Mesenchymal stem cell (in vitro differentiated cells and primary cell): ENCODE data around the gene AKAP13.
"Not testable (repeated sequence)": the region's sequence is repeated elsewhere in the genome, so short reads cannot be mapped to it uniquely, and the experiment has no call there.

Experiments used
- DNase-seq: peaks from one replicate; pipeline ENCODE4 v3.0.0-alpha.2; 2013
- H2AFZ ChIP-seq: one replicate; pipeline ENCODE4 v1.6.1; 2013; ENCODE audit warnings: low read depth, mild to moderate bottlenecking, control low read depth, inconsistent platforms, low read length, moderate library complexity
- H2AK5ac ChIP-seq: 2 replicates; pipeline ENCODE4 v1.6.1; 2013; ENCODE audit warnings: low read length, moderate library complexity, mild to moderate bottlenecking, inconsistent platforms; ENCODE audit not compliant: severe bottlenecking
- H2BK120ac ChIP-seq: one replicate; pipeline ENCODE4 v1.6.1; 2013; ENCODE audit warnings: low read depth, mild to moderate bottlenecking, inconsistent platforms, low read length, moderate library complexity
- H2BK12ac ChIP-seq, 2 experiments: one replicate each; pipeline ENCODE4 v1.6.1; 2013; ENCODE audit warnings: inconsistent platforms in 2 of 2, low read length in 2 of 2, mild to moderate bottlenecking in 2 of 2, moderate library complexity in 2 of 2, control low read depth in 1 of 2
- H2BK15ac ChIP-seq: one replicate; pipeline ENCODE4 v1.6.1; 2013; ENCODE audit warnings: mild to moderate bottlenecking, low read depth, inconsistent platforms; ENCODE audit not compliant: poor library complexity, severe bottlenecking
- H2BK5ac ChIP-seq: 2 replicates; pipeline ENCODE4 v1.6.1; 2013; ENCODE audit warnings: low read depth, mild to moderate bottlenecking, low read length, control low read depth, inconsistent platforms; ENCODE audit not compliant: poor library complexity, severe bottlenecking
- H3K14ac ChIP-seq, 2 experiments: one replicate each; pipeline ENCODE4 v1.6.1; 2013; ENCODE audit warnings: inconsistent platforms in 2 of 2, low read length in 2 of 2, control low read depth in 1 of 2, mild to moderate bottlenecking in 1 of 2, moderate library complexity in 1 of 2
- H3K18ac ChIP-seq, 2 experiments: one replicate each; pipeline ENCODE4 v1.6.1; 2013; ENCODE audit warnings: inconsistent platforms in 2 of 2, low read length in 2 of 2, control low read depth in 1 of 2, low read depth in 1 of 2, mild to moderate bottlenecking in 1 of 2
- H3K23ac ChIP-seq, 2 experiments: one replicate each; pipeline ENCODE4 v1.6.1; 2013; ENCODE audit warnings: inconsistent platforms in 2 of 2, low read length in 2 of 2, mild to moderate bottlenecking in 2 of 2, moderate library complexity in 2 of 2, control low read depth in 1 of 2
- H3K27ac ChIP-seq: 2 replicates; pipeline ENCODE4 v1.5.1; 2013; ENCODE audit warnings: mild to moderate bottlenecking, moderate library complexity, low read length, control low read depth, inconsistent platforms; ENCODE audit not compliant: poor library complexity, severe bottlenecking
- H3K27me3 ChIP-seq, 2 experiments: 2 replicates each; pipeline versions ENCODE4 v1.6.1 to v1.7.0; 2013; ENCODE audit warnings: low read length in 2 of 2, mild to moderate bottlenecking in 2 of 2, moderate library complexity in 2 of 2, control low read depth in 1 of 2, inconsistent platforms in 1 of 2; ENCODE audit not compliant: control insufficient read depth in 1 of 2, insufficient read depth in 1 of 2
- H3K36me3 ChIP-seq, 2 experiments: 2 replicates each; pipeline versions ENCODE4 v1.6.1 to v1.7.0; 2013; ENCODE audit warnings: low read length in 2 of 2, control low read depth in 1 of 2, inconsistent platforms in 1 of 2, low read depth in 1 of 2, mild to moderate bottlenecking in 1 of 2; ENCODE audit not compliant: insufficient read depth in 2 of 2, control insufficient read depth in 1 of 2
- H3K4ac ChIP-seq, 2 experiments: one replicate each; pipeline ENCODE4 v1.6.1; 2013; ENCODE audit warnings: inconsistent platforms in 2 of 2, low read length in 2 of 2, mild to moderate bottlenecking in 2 of 2, moderate library complexity in 2 of 2, control low read depth in 1 of 2, low read depth in 1 of 2
- H3K4me1 ChIP-seq: 2 replicates; pipeline ENCODE4 v1.6.1; 2013; ENCODE audit warnings: low read depth, low read length, control low read depth; ENCODE audit not compliant: control insufficient read depth, insufficient read depth
- H3K4me2 ChIP-seq: 2 replicates; pipeline ENCODE4 v1.6.1; 2013; ENCODE audit warnings: low read length, mild to moderate bottlenecking, inconsistent platforms; ENCODE audit not compliant: poor library complexity, severe bottlenecking
- H3K4me3 ChIP-seq, 2 experiments: 2 replicates each; pipeline versions ENCODE4 v1.5.1 to v1.7.0; 2013; ENCODE audit warnings: low read length in 2 of 2, mild to moderate bottlenecking in 2 of 2, control low read depth in 1 of 2, low read depth in 1 of 2; ENCODE audit not compliant: insufficient read depth in 1 of 2
- H3K79me1 ChIP-seq: replicated peaks from 2 replicates; pipeline ENCODE4 v1.6.1; 2013; ENCODE audit warnings: mild to moderate bottlenecking, control low read depth, low read length, inconsistent platforms; ENCODE audit not compliant: poor library complexity, severe bottlenecking
- H3K9ac ChIP-seq: 2 replicates; pipeline ENCODE4 v1.7.0; 2013; ENCODE audit warnings: mild to moderate bottlenecking, low read length, moderate library complexity
- H3K9me3 ChIP-seq: 2 replicates; pipeline ENCODE4 v1.7.0; 2013; ENCODE audit warnings: mild to moderate bottlenecking, low read length; ENCODE audit not compliant: control insufficient read depth
- H4K8ac ChIP-seq: one replicate; pipeline ENCODE4 v1.6.1; 2013; ENCODE audit warnings: inconsistent platforms, mild to moderate bottlenecking, low read length, moderate library complexity
- H4K91ac ChIP-seq: one replicate; pipeline ENCODE4 v1.6.1; 2013; ENCODE audit warnings: mild to moderate bottlenecking, low read length, inconsistent platforms
- WGBS: methylation state at CpG from one replicate; pipeline ENCODE4 v1.1.7; 2013; ENCODE audit warnings: mixed read lengths; 5-methylcytosine and 5-hydroxymethylcytosine counted together

Gene AKAP13

DNA sequence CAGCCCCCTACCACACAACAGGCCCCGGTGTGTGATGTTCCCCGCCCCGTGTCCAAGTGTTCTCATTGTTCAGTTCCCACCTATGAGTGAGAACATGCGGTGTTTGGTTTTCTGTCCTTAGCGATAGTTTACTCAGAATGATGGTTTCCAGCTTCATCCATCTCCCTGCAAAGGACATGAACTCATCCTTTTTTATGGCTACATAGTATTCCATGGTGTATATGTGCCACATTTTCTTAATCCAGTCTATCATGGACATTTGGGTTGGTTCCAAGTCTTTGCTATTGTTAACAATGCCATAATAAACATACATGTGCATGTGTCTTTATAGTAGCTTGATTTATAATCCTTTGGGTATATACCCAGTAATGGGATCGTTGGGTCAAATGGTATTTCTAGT, 285.3 kb downstream of the AKAP13 start:
- not testable (repeated sequence) for H3K4me1 ChIP-seq, H2BK12ac ChIP-seq, H2BK5ac ChIP-seq, H3K23ac ChIP-seq, DNase-seq, H3K9ac ChIP-seq, H4K91ac ChIP-seq, H3K4me3 ChIP-seq, H3K14ac ChIP-seq, H4K8ac ChIP-seq, H3K4ac ChIP-seq, H2AK5ac ChIP-seq, H3K18ac ChIP-seq, H2BK120ac ChIP-seq, H3K27ac ChIP-seq, H2BK15ac ChIP-seq, H3K27me3 ChIP-seq, H2AFZ ChIP-seq, H3K9me3 ChIP-seq, H3K4me2 ChIP-seq
- 100% methylated on average over 4 of the region's 6 CpGs for WGBS
- Histone ChIP-seq H3K79me1 (peaks cover 15% of the 10 kb centered on the region), H3K36me3 (peaks cover 11 to 78% of the 10 kb centered on the region in 2 experiments)

DNA sequence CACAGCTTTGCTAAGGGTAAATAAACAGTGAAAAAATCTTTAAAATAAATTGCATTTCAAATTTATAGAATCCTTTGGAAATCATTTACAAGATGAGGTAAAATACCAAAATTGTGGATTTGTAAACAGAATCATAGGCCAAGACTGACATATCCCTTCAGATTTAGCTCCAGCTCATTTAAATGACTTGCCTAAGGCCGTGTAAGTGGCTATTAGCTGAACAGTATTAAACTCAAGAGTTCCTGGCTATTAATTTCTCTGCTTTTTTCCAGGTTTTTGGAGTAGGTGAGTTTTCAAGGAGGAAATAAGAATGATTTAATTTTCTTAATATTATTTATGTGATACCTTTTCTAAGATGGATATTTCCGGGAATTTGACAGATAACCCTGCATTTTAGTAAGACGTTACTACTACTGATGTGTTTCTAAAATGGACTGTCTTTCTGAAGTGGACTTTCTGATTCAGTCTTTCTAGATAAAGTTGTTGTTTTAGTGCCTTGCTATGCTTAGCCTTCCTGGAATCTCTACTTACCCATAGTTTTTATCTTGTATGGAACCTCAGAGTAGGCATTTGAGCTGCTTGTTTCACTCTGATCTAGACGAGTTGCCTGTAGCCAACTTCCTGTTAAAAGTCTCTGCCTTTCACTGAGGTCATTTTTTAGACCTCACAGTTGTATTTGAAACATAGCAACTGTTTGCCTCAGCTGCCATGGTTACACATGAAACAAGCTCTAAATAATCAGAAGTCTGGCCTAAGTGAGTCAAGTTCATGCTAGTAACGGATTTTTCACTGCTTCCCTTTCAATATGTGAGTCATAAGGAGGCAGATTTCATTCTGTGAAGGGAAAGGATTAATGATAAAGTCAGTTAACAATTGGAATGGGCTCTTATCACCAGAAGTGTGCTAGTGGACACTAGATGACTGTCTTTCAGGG, 287.4 kb downstream of the AKAP13 start:
- Histone ChIP-seq H2BK120ac (no peak overlapping the region), H3K9me3 (no peaks in the 10 kb centered on the region), H4K91ac (no peak overlapping the region), H3K9ac (peak overlapping the region; percentile 95), H3K4me2 (no peak overlapping the region), H3K27ac (peak overlapping the region; percentile 78), H3K4ac (no peak overlapping the region), H3K79me1 (peaks cover 13% of the 10 kb centered on the region), H2AK5ac (no peak overlapping the region), H2BK12ac (no peak overlapping the region), H3K18ac (no peak overlapping the region), H2BK15ac (no peak overlapping the region), H2BK5ac (no peak overlapping the region), H3K4me1 (no peaks in the 10 kb centered on the region), H4K8ac (no peak overlapping the region), H3K36me3 (peaks cover 8 to 77% of the 10 kb centered on the region in 2 experiments), H3K14ac (no peak overlapping the region), H2AFZ (no peak overlapping the region), H3K27me3 (no peaks in the 10 kb centered on the region), H3K4me3 (peak overlapping the region in 1 of 2 experiments; percentile 38), H3K23ac (no peak overlapping the region)
- DNase-seq, result peak; percentile 100
- 25% methylated on average over 5 of the region's 5 CpGs for WGBS

DNA sequence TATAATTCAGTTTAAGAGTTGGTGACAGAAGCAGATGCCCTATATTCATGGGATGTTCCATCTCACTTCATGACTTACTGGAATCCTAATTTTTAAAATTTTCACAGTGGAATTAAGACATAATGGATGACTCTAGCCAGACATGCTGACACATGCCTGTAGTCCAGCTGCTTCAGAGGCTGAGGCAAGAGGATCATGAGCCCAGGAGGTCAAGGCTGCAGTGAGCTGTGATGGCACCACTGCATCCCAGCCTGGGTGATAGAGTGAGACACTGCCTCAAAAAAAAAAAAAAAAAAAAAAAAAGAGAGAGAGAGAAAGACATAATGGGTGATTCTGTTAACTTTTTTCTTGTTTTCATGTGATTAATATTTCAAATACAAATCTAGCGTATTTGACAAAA, 290.8 kb downstream of the AKAP13 start:
- peak; percentile 34 for DNase-seq
- Histone ChIP-seq H3K9ac (peak overlapping the region; percentile 66), H3K4me3 (no peak overlapping the region), H3K27me3 (no peaks in the 10 kb centered on the region), H3K79me1 (peaks cover 22% of the 10 kb centered on the region), H3K18ac (no peak overlapping the region), H4K8ac (no peak overlapping the region), H2AK5ac (no peak overlapping the region), H2BK5ac (no peak overlapping the region), H3K4me2 (no peak overlapping the region), H3K4me1 (no peaks in the 10 kb centered on the region), H3K23ac (no peak overlapping the region), H3K9me3 (no peaks in the 10 kb centered on the region), H2BK120ac (no peak overlapping the region), H3K27ac (no peak overlapping the region), H4K91ac (no peak overlapping the region), H3K36me3 (peaks cover 0 to 74% of the 10 kb centered on the region in 2 experiments), H3K14ac (no peak overlapping the region), H2AFZ (no peak overlapping the region), H3K4ac (no peak overlapping the region), H2BK15ac (no peak overlapping the region), H2BK12ac (no peak overlapping the region)
- WGBS, result 100% methylated on average over 1 of the region's 1 CpG

DNA sequence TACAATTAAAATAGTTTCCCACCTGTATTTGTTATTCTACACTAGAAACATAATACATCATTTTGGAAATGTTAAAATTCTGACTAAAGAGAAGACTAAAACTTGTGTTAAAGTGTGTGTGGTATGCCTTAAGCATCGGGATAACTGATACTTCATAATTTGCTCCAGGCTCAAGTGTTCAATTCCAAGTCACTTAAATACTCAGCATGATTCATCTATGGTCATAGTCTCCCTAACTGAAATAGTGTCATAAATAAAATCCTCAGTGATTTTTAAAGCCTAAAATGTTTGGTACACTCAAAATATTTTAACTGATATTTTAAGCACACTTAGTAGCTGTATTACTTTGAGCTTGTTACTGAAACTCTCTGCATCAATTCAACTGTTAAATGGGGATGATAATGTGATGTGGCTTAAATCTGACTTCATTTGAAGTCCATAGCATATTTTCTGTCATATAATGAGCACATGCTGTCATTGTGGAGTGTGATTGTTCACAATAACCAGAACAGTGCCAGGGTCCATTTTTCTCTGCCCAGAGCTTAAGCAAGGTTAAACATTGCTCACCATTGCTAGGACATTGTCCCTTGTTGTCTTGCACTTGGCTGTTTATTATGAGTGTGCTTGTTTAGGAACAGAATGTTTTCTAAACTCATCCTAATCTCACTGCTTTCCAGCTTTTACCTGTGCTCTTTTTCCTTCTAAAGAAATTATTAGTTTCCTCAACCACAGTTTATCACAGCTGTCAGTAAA, 292.1 kb downstream of the AKAP13 start:
- no peak overlapping the region for H2BK12ac ChIP-seq
- H3K23ac ChIP-seq, result no peak overlapping the region
- no peak overlapping the region for H2AFZ ChIP-seq
- WGBS, result no CpG with 5 or more reads among the region's 1 CpG
- H2BK120ac ChIP-seq, result no peak overlapping the region
- H3K27me3 ChIP-seq, result no peaks in the 10 kb centered on the region
- no peak overlapping the region for H2BK5ac ChIP-seq
- no peak overlapping the region for H4K8ac ChIP-seq
- H2BK15ac ChIP-seq, result no peak overlapping the region
- H3K4me1 ChIP-seq, result no peaks in the 10 kb centered on the region
- no peak overlapping the region for H2AK5ac ChIP-seq
- H3K79me1 ChIP-seq, result peaks cover 28% of the 10 kb centered on the region
- H3K4me3 ChIP-seq, result no peak overlapping the region
- H3K36me3 ChIP-seq, result peaks cover 3 to 77% of the 10 kb centered on the region in 2 experiments
- H3K27ac ChIP-seq, result no peak overlapping the region
- no peak overlapping the region for H4K91ac ChIP-seq
- peak; percentile 28 for DNase-seq
- H3K4me2 ChIP-seq, result no peak overlapping the region
- H3K4ac ChIP-seq, result no peak overlapping the region
- H3K18ac ChIP-seq, result no peak overlapping the region
- no peaks in the 10 kb centered on the region for H3K9me3 ChIP-seq
- no peak overlapping the region for H3K14ac ChIP-seq
- peak overlapping the region; percentile 66 for H3K9ac ChIP-seq
